PFSK-1 (cell line): ENCODE measurements around the gene IFT88.

Source experiments
- FOXP2 ChIP-seq: optimal IDR thresholded peaks from 2 replicates; pipeline ENCODE3; 2011; ENCODE audit warnings: borderline replicate concordance, control low read depth, inconsistent platforms; ENCODE audit not compliant: insufficient read depth; ENCODE audit errors: extremely low read length, extremely low read depth
- POLR2AphosphoS5 ChIP-seq: IDR thresholded peaks from 2 replicates; pipeline ENCODE4 v1.6.1; 2012; ENCODE audit warnings: low read depth, mild to moderate bottlenecking, control low read depth, low read length, moderate library complexity
- SIN3A ChIP-seq: IDR thresholded peaks from 2 replicates; pipeline ENCODE4 v1.6.1; 2012; ENCODE audit warnings: mild to moderate bottlenecking, low read length, moderate library complexity, borderline replicate concordance; ENCODE audit not compliant: insufficient read depth
- TAF1 ChIP-seq: IDR thresholded peaks from 2 replicates; pipeline ENCODE4 v1.6.1; 2012; ENCODE audit warnings: low read length, control low read depth, borderline replicate concordance; ENCODE audit not compliant: insufficient read depth
- TF ChIP-seq, protein P1 (sequence below), 2 experiments: IDR thresholded peaks; 2 replicates each; pipeline versions ENCODE4 v1.6.1 to v1.8.0; 2011 to 2012; ENCODE audit warnings: low read depth in 2 of 2, low read length in 2 of 2, control low read depth in 1 of 2, inconsistent platforms in 1 of 2, mild to moderate bottlenecking in 1 of 2, moderate library complexity in 1 of 2; ENCODE audit not compliant: insufficient read depth in 1 of 2

Gene IFT88

DNA sequence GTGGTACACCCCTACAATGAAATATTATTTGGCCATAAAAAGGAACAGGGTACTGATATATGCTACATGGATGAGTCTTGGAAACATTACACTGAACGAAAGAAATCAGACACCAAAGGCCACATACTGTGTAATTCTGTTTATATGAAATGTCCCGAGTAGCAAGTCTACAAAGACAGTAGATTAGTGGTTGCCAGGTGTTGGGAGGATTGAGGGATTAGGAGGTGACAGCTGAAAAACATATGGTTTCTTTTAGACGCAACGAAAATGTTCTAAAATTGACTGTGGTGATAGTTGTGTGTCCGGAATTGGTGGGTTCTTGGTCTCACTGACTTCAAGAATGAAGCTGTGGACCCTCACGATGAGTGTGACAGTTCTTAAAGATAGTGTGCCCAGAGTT is 171.7 kb downstream of the IFT88 start:
- no peak for TF ChIP-seq FOXP2
- TF ChIP-seq SIN3A: no peak
- no peak for TF ChIP-seq POLR2AphosphoS5
- TF ChIP-seq TAF1: no peak

- TF ChIP-seq, protein P1, sequence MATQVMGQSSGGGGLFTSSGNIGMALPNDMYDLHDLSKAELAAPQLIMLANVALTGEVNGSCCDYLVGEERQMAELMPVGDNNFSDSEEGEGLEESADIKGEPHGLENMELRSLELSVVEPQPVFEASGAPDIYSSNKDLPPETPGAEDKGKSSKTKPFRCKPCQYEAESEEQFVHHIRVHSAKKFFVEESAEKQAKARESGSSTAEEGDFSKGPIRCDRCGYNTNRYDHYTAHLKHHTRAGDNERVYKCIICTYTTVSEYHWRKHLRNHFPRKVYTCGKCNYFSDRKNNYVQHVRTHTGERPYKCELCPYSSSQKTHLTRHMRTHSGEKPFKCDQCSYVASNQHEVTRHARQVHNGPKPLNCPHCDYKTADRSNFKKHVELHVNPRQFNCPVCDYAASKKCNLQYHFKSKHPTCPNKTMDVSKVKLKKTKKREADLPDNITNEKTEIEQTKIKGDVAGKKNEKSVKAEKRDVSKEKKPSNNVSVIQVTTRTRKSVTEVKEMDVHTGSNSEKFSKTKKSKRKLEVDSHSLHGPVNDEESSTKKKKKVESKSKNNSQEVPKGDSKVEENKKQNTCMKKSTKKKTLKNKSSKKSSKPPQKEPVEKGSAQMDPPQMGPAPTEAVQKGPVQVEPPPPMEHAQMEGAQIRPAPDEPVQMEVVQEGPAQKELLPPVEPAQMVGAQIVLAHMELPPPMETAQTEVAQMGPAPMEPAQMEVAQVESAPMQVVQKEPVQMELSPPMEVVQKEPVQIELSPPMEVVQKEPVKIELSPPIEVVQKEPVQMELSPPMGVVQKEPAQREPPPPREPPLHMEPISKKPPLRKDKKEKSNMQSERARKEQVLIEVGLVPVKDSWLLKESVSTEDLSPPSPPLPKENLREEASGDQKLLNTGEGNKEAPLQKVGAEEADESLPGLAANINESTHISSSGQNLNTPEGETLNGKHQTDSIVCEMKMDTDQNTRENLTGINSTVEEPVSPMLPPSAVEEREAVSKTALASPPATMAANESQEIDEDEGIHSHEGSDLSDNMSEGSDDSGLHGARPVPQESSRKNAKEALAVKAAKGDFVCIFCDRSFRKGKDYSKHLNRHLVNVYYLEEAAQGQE (IDR thresholded peaks at IDR 0.05; ENCODE audit: insufficient read depth in 1 of 2, low read depth in 2 of 2, low read length in 2 of 2): no peak
- TF ChIP-seq TAF1: no peak
- TF ChIP-seq SIN3A: no peak
- no peak for TF ChIP-seq FOXP2
- TF ChIP-seq POLR2AphosphoS5: no peak
These were observed 173.1 kb downstream of the IFT88 start for GRCh38 chr13:20740021-20740420.
